Measurements from ENCODE around the gene INPP4B. TPM values are rescaled to one million over a fixed set of nuclear protein-coding genes. Genes with fewer than 3 reads are reported as not detected.

Gene INPP4B
- total RNA-seq, 1 donor, result 54.2 TPM

DNA sequence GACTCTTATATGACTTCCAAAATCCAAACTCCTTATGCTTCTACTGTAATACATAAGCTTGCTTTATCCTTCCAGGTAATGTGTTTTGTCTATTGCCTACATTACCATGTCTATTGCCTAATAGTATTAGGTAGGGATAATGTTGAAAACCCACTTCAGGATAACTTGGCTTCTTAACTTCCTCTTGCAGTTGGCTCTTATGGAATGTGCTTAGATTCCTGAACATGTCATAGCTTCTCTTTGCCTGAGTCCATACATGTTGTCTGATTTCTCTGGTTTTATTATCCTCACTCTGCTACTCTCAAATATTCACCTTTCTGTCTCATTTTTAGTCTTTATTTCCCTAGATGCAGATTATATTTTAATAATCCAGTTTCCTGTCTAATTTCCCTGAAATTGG, 609.8 kb downstream of the INPP4B start:
- H3K4me3 ChIP-seq (ENCODE audit: low read depth, low read length), result no peak overlapping the region
- DNase-seq (ENCODE audit: low read depth), result no peak
- no peak for TF ChIP-seq CTCF (IDR thresholded peaks at IDR 0.05; ENCODE audit: insufficient read depth, low read length)

DNA sequence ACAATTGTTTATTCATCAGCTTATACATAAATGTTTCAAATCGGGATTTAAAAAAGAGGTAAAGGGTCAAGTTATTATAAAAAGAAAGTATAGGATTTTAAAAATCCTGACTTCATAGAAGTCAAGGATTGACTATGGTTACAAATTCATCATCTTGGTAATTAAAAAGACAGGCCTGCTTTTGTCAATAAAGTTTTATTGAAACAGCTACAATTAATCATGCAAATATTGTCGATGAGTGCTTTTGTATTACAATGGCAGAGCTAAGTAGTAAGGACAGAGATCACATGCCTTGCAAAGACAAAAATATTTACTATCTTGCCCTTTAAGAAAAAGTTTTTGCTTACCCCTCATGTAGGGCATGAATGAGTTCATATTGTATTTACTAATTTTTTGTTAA, 614.3 kb downstream of the INPP4B start:
- no peak for DNase-seq (ENCODE audit: low read depth)
- TF ChIP-seq CTCF (IDR thresholded peaks at IDR 0.05; ENCODE audit: insufficient read depth, low read length), result no peak
- H3K4me3 ChIP-seq (ENCODE audit: low read depth, low read length), result no peak overlapping the region

DNA sequence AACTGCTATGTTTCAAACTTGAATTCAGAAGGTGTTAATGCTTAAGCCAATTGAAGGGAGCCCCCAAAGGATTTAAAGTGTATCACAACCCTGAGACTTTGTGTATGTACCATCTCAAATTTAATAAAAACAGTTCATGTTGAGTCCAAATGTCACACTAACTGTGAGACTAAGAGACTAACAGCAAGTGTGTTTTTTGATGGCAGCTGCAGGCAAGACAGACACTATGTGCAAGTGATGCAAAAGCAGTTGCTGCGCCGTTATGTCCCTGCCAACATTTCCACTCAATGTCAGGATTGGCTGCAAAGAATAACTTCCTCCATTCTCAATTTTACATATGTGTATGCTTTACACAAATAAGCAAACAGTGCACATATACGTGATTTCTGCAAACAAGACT, 615.1 kb downstream of the INPP4B start:
- no peak for TF ChIP-seq CTCF (IDR thresholded peaks at IDR 0.05; ENCODE audit: insufficient read depth, low read length)
- no peak for DNase-seq (ENCODE audit: low read depth)
- H3K4me3 ChIP-seq (ENCODE audit: low read depth, low read length), result no peak overlapping the region

GRCh38 chr4:142226014-142226413, 620.1 kb downstream of the INPP4B start:
- TF ChIP-seq CTCF (IDR thresholded peaks at IDR 0.05; ENCODE audit: insufficient read depth, low read length), result no peak
- DNase-seq (ENCODE audit: low read depth), result no peak
- H3K4me3 ChIP-seq (ENCODE audit: low read depth, low read length), result no peak overlapping the region

GRCh38 chr4:142222127-142222526, 624.0 kb downstream of the INPP4B start:
- no peak overlapping the region for H3K4me3 ChIP-seq (ENCODE audit: low read depth, low read length)
- peak; percentile 20 for DNase-seq (ENCODE audit: low read depth)
- TF ChIP-seq CTCF (IDR thresholded peaks at IDR 0.05; ENCODE audit: insufficient read depth, low read length), result no peak

GRCh38 chr4:142218726-142219125, 627.4 kb downstream of the INPP4B start:
- DNase-seq (ENCODE audit: low read depth), result no peak
- no peak overlapping the region for H3K4me3 ChIP-seq (ENCODE audit: low read depth, low read length)
- TF ChIP-seq CTCF (IDR thresholded peaks at IDR 0.05; ENCODE audit: insufficient read depth, low read length), result no peak

- TF ChIP-seq CTCF (IDR thresholded peaks at IDR 0.05; ENCODE audit: insufficient read depth, low read length), result no peak
- DNase-seq (ENCODE audit: low read depth), result no peak
- H3K4me3 ChIP-seq (ENCODE audit: low read depth, low read length), result no peak overlapping the region
Observed at GRCh38 chr4:142211444-142211843, 634.7 kb downstream of the INPP4B start.
